ENCODE results near the gene ZFYVE16. TPM values are rescaled to one million over a fixed set of nuclear protein-coding genes. Genes with fewer than 3 reads are reported as not detected.

Gene ZFYVE16
- total and polyA plus RNA-seq, 2 of the 13 experiments (the other 11 are each of a cell fraction or from before 2014, with no cell fraction given): 9.3 to 33.3 TPM

- TF ChIP-seq NAIF1 (CRISPR knock-in tag; IDR thresholded peaks at IDR 0.05; ENCODE audit: borderline replicate concordance) (no peak), MAFK (conservative IDR thresholded peaks at IDR 0.05 in 1 of 2, IDR thresholded peaks at IDR 0.05 in 1 of 2; ENCODE audit: low read length in 2 of 2) (no peak), FOXA3 (CRISPR knock-in tag; IDR thresholded peaks at IDR 0.05) (peak; percentile 82), ZNF33B (CRISPR knock-in tag; IDR thresholded peaks at IDR 0.05) (no peak), SIX1 (CRISPR knock-in tag; IDR thresholded peaks at IDR 0.05; ENCODE audit: borderline replicate concordance) (no peak), CHCHD3 (CRISPR knock-in tag; IDR thresholded peaks at IDR 0.05) (no peak), ARID4A (CRISPR knock-in tag; IDR thresholded peaks at IDR 0.05; ENCODE audit: borderline replicate concordance) (no peak), ZNF597 (CRISPR knock-in tag; IDR thresholded peaks at IDR 0.05) (no peak), ZNF280B (CRISPR knock-in tag; IDR thresholded peaks at IDR 0.05; ENCODE audit: borderline replicate concordance) (no peak), POLR2G (IDR thresholded peaks at IDR 0.05; ENCODE audit: low read depth, low read length) (no peak), ZNF780A (CRISPR knock-in tag; IDR thresholded peaks at IDR 0.05) (no peak), ZNF878 (CRISPR knock-in tag; IDR thresholded peaks at IDR 0.05) (no peak), SRSF1 (optimal IDR thresholded peaks at IDR 0.05; ENCODE audit: low read depth, low read length) (no peak), MED1 (CRISPR knock-in tag; IDR thresholded peaks at IDR 0.05) (no peak), POLR2AphosphoS2 (IDR thresholded peaks at IDR 0.05; ENCODE audit: low read depth, low read length) (no peak), NKX3-1 (CRISPR knock-in tag; IDR thresholded peaks at IDR 0.05) (no peak), HMG20B (CRISPR knock-in tag; conservative IDR thresholded peaks at IDR 0.05) (no peak), CHD4 (IDR thresholded peaks at IDR 0.05; ENCODE audit: borderline replicate concordance, low read length) (no peak), ZNF687 (CRISPR knock-in tag; IDR thresholded peaks at IDR 0.05) (no peak), ZFAT (CRISPR knock-in tag; conservative IDR thresholded peaks at IDR 0.05) (no peak), SIX4 (CRISPR knock-in tag; IDR thresholded peaks at IDR 0.05) (no peak)
Observed at GRCh38 chr5:80474929-80475328, 67.1 kb downstream of the ZFYVE16 start (continued).
